ENCODE data around the gene KCNA2.

- TF ChIP-seq CTCF (conservative IDR thresholded peaks at IDR 0.05 in 1 of 2, IDR thresholded peaks at IDR 0.05 in 1 of 2; ENCODE audit: low read depth in 1 of 2, low read length in 2 of 2) (no peak), EZH2 (IDR thresholded peaks at IDR 0.05; ENCODE audit: low read length, missing control alignments) (no peak)
These were observed 3.7 kb downstream of the KCNA2 start for GRCh38 chr1:110602466-110602865.

Measured in fibroblast of lung (primary cell).